ENCODE measurements around the gene TTK.

The TTK gene

DNA sequence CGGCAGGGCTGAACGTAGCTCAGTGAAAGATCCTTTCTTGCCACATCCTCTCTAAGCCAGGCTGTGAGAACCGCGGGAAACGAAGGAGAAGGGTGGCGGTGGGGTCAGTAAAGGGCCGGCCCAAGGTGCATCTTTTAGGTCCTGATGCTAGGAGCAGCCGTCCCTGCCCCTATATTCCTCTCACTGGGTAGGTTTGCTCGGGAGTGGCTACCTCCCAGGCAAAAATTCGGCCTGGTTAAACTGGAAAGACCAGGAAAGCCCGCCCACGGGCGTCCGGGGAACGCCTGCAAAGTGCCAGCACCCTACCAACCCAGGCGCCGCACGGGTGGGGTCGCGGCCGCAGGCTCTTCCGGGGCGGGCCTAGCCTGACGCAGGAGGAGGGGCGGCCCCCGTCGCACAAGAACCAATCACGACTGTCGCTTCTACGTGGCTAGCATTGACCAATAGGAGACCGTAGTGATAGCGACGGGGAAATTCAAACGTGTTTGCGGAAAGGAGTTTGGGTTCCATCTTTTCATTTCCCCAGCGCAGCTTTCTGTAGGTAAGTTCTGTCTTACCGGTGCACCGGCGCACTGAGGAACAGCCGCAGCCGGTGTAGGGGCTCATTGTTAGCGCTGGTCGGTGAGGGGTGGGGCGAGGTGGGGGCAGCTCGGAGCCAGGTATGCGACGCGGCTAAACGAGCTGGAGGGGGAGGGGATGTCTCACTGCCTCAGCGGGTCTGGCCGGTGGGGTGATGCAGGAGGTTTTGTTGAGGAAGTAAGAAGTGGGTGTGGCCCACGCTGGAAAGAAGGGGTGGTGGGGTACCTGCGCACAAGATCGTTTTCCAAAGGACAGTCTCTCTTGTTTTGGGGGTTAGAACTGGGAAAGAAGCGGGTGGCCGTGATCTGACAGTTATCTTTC is at the start of gene TTK:
Gene TTK (plus strand): TSS at position 477 of the 900 bp plus-strand sequence. CDS start 1,195 bp downstream, outside the sequence.
- ATAC-seq = peak; percentile 100

DNA sequence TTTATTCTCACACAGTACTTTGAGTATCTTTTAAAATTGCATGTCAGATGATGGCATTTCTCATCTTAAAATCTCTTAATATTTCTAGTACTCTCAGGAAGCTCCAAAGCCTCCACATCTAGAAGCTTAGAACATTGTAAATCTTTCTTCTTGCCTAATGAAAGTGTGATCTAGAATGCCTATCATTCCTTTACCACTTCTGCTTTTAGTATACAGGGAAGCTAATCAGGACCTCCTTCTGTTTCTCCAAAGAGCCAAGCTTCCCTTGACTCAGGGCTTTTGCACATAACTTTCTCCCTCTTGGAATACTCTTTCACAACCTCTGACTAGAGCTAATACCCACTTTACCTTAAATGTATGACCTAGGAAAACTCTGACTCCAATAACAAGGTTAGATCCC is 49.6 kb upstream of the TTK start:
- ATAC-seq (no peak), DNase-seq (no peak)

More for the DNA sequence above, at the start of gene TTK:
- peak; percentile 89 for DNase-seq

DNA sequence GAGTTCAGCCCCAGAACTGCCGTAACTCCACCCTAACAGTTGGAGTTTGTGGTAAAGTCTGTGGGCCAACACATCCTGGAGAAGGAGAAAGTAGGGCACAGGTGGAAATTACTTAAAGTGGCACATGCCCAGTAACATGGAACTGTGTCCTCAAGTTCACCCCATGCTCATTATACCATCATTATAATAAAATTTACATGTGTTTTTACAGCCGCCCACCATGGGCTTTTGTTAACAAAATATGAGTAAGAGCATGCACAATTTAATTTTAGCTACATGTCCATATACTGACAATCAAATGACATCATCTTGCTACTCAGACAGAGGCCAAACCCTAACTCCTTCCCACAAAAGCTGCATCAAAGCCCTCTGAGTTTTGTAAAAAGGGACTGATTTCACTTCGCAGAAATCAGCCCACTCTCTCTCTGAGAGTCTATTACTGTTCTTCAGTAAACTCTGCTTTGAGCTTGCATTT is 39.8 kb upstream of the TTK start:
- ATAC-seq (no peak), DNase-seq (no peak)

DNA sequence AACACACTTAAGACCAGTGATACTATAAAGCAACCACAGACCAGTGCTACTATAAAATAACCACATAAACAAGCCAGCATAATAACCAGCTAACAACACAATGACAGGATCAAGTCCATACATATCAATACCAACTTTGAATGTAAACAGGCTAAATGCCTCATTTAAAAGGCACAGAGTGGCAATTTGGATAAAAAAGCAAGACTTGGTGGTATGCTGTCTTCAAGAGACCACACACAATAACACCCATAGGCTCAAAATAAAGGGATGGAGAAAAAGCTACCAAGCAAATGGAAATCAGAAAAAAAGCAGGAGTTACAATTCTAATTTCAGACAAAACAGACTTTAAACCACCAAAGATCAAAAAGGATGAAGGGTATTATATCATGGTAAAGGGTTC is 37.3 kb upstream of the TTK start:
- no peak for DNase-seq
- ATAC-seq = no peak

DNA sequence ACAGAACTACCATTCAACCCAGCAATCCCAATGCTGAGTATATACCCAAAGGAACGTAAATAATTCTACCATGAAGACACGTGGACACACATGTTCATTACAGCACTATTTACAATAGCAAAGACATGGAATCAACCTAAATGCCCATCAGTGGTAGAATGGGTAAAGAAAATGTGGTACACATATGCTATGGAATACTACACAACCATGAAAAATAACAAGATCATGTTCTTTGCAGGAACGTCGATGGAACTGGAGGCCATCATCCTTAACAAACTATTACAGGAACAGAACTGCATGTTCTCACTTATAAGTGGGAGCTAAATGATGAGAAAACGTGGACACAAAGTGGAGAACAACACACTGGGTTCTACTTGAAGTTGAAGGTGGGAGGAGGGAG is 34.7 kb upstream of the TTK start:
- DNase-seq (no peak), ATAC-seq (no peak)

DNA sequence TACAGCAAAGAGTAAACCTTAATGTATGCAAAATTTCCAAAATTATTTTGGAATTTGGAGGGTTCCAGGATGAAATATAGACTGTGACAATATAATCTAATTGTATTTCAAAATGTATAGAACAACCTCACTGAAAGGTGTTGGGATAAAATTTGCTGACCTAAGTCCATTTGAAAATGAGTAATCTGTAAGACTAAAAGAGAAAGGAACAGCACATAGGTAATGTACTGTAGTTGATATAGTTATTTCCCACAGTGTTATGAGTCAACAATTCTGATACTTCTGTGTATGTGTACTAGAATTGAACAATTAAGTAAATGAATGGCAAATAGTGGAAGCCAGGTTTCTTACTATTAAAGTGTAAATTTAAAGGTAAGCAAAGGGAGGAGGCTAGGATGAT is 33.3 kb upstream of the TTK start:
- no peak for DNase-seq
- no peak for ATAC-seq

DNA sequence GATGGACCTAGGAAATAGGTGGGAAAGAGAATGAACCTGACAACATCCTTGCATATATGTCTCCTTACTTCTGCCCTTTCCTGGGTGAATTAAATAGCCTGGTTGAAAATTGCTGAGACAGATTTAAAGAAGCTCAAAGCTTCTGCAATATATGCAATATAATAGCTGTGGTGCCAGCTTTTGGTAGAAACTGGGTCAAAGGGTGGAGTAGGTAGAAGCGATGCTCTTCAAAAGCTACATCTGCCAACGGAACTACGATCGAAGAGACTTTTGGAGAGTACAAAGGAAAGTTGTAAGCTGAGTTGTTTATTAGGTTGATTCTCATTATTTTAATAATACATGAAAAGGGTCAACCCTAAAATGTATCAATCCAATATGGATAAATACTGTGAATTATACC is 22.8 kb upstream of the TTK start:
- no peak for ATAC-seq

DNA sequence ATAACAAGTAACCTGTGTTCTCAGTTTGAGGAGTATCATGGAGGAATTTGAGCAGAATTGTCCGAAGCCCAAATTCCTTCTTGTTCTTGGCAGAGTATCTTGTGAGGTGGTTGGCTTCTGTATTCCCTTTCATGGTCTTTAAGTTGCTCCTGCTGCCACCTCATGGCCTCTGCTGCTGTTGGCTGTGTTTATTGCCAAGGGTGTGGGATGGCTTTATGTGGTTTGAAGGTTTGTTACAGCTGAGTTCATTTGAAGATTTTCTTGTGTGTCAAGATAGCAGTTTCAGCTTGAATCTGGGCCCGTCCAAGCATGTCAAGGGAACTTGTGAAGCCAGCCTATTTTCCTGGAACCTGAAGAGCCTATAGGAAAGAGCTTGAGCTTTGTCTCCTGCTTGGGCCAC is 20.2 kb upstream of the TTK start:
- ATAC-seq (peak; percentile 32), DNase-seq (no peak)

More for the DNA sequence above, 22.8 kb upstream of the TTK start:
- no peak for DNase-seq

DNA sequence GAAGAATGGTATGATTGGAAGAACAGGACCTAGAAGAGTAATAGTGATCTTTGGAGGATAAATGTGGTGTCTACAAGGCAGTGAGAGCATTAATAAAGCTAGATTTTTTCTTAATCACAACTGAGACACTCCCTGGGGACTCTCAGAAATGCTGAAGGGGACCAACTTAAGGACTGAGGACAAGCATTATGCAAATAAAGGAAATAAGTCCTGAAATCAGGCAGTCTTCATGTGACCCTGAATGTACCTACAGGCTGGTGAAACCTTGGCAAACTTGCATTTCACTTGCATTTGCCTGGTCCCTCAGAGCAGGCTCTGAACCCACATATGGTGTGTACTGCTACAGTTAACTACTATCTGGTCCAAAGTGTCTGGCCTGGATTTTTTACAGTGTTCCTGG is 19.3 kb upstream of the TTK start:
- ATAC-seq = no peak

DNA sequence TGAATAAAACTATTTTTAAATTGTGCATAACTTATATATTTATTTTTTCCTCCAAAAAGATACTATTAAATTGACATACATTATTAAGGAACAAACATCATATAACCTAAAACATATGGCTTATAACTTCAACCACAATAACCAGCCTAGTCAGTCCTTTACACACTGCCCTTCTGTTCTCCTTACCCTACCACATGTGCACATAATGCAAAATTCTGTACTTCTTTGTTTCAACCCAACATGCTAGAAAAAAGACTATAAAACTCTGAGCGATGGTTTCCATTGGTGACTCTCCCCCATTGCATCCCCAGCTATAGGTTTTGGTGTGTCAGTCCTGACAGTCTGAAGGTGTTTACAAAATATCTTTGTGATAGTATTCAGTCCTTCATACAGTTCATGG is 14.8 kb upstream of the TTK start:
- DNase-seq = no peak

More for the DNA sequence above, 19.3 kb upstream of the TTK start:
- no peak for DNase-seq

DNA sequence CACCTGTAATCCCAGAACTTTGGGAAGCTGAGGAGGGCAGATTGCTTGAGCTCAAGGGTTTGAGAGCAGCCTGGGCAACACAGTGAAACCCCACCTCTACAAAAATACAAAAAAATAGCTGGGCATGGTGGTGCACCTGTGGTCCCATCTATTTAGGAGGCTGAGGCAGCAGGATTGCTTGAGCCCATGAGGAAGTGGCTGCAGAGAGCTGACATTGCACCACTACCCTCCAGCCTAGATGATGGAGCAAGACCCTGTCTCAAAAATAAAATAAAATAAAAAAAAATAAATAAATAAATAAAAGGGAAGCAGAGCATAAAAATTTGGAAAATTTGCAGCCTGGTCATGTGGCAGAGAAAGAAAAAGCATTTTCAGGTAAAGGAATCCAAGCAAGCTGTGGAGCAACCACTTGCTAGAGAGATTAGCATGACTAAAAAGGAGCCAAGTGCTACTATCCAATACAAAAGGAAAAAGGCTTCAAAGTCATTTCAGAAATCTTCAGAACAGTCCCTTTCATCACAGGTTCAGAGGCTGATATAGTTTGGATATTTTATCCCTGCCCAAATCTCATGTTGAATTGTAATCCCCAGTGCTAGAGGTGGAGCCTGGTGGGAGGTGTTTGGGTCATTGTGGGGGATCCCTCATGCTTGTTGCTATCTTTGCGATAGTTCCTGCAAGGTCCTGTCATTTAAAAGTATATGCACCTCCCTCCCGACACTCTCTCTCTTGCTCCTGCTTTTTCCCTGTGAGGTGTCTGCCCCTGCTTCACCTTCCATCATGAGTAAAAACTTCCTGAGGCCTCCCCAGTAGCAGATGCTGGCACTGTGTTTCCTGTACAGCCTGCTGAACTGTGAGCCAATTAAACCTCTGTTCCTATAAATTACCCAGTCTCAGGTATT is 11.2 kb upstream of the TTK start:
- ATAC-seq (no peak), DNase-seq (no peak)

More for the DNA sequence above, 14.8 kb upstream of the TTK start:
- no peak for ATAC-seq

DNA sequence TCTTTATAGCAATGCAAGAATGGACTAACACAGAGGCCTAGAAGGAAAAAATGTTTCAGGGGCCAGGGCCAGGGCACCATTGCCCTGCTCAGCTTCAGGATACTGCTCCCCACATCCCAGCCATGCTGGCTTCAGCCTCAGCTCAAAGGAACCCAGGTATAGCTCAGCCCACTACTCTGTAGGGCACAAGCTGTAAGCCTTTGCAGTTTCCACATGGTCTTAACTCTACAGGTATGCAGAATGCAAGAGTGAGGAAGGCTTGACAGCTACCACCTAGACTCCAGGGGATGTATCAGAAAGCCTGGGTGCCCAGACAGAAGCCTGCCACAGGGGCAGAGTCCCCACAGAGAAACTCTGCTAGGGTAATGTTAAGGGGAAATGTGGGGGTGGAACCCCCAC is 10.5 kb upstream of the TTK start:
- DNase-seq = no peak
- no peak for ATAC-seq

DNA sequence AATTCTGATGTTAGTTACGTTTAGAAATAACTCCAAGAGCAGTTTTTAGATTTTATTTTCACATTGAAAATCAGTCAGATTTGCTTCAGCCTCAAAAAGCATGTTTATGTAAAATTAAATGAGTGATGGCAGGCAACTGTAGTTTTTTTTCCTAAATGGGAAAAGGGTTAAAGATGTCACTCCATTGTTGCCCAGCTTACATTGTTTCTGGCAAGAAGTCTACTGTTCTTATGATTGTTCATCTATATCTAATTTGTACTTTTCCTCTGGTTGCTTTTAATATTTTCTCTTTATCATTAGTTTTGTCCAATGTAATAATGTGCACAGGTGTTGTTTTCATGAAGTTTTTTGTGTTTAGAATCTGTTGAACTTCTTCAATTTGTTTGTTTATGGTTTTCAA is 6.7 kb upstream of the TTK start:
- no peak for DNase-seq
- ATAC-seq = no peak

DNA sequence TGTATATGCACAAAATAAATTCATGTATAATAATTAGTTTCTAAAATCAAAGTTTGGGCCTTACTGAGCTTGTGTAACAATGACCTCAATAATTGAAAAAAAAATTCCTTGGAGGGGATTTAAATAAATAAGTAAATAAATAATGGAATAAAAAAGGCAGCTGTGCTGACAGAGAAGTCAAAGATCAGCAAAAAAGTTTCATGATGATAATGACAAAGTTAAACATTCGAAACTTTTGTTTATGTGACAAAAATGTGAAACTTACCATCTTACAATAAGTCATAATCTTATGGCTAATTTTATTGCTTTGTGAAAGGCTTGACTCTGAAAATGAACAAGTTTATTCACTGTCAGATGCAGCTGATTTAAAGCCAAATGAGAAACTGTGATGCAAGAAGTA is 3.1 kb upstream of the TTK start:
- no peak for ATAC-seq
- DNase-seq = no peak

DNA sequence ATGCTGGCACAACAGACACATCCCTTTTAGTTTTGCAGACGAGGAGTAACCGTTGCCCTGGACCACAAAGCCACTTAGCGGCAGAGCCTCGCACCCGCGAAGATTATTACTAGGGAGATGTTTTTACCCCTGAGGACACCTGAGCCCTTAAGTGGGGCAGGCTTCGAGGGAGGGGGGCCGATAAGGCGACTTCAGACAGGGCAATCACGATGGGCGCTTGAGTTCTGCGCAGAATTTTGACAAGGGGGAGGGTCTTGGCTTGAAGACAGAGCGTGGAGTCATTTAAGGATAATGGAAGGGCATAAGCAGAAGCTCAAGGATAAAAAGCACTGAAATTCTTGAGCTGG is 650 bp upstream of the TTK start:
- ATAC-seq (no peak), DNase-seq (peak; percentile 32)

DNA sequence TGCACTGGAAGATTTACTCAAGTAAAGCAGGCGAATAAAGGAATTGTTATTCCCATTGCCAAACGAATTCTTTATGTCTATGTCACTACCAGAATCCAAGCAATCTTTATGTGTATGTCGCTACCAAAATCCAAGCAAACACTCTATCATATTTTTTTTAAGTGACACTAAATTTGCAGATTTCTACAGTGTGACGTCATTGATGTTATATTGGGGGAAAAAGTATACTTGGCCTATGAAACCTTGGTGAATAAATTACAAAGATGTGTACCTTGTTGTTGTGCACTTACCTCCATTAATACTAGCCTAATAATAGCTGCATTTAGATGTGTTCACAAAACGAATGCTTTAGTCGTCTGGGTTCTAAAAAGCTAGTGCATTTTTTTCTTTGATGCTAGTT is 957 bp downstream of the TTK start:
- ATAC-seq (no peak), DNase-seq (no peak)

DNA sequence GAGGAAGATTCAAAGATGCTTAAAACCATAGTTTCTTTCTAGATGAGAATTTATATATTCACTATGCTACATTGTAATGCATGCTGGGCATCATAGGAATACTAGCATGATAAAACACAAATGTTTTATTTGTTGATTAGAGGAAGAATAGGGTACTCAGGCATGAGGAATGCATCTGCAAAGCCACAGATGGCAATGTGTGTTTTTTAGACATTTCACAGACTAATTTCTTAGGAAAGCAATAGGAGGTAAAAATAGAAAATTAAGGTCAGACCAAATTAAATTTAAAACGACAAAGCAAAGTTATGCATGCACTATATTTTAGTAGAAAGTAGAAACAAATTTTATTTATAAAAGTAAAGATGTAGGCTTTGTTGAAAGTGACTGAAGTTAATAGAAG is 2.1 kb downstream of the TTK start:
- DNase-seq (no peak), ATAC-seq (no peak)

DNA sequence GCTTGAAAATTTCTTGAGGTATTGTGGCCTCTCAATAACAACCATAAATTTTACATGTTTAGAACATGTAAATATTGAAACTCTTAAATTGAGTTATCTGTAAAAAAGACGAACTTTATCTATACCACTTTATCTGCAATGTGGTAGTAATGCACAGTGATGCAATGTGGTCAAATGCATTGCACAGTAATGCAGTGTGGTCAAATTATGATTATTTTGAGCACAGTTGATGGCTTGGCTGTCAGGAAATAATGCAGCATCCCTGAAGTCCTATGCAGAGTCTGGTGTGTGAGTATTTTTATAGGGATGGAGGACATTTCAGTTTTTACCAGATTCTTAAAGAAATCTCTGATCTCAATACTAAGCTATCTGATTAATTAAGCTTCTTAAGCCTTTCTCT is 5.1 kb downstream of the TTK start:
- no peak for ATAC-seq

DNA sequence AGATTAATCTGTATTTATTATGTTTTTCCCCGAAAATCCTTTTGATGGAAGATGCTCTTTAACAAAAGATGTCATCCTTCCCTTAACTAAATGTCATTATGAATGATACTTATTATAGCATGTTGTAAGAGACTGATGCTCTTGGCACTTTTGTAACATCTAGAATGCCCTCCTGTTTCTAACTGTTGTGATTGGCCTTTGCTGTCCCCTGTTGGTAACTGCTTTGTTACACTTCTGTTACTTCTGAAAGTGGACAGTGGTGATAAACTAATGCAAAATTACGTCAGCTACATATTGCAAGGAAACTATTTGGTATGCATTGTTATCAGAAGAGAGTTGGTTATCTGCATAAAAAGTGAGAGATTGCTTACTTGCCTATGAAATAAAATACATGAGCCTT is 5.8 kb downstream of the TTK start:
- no peak for ATAC-seq

More for the DNA sequence above, 5.1 kb downstream of the TTK start:
- DNase-seq = no peak

DNA sequence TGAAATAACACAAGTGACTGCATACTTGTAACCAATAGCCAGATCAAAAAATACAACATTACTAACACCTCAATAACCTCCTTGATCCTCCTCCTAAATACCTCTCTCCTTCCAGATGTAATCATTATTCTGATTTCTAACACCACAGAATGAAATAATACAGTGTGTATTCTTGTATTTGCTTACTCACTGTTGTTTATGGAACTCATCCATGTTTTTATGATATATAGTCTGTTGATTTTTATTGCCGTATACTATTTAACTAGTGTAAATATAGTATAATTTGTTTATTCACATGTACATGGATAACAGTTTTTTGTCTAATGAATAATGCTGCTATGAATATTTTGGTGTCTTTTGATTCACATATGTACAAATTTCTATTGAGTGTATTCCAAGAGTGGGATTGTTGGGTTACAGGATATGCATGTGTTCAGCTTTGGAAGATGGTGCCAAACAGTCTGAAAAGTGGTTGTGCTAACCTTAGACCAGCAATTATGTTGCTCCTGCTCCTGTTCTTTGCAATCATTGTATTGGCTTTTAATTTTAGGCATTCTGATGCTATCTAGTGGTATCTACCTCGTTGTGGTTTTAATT is 11.5 kb downstream of the TTK start:
- ATAC-seq (no peak), DNase-seq (no peak)

More for the DNA sequence above, 5.8 kb downstream of the TTK start:
- DNase-seq = no peak

DNA sequence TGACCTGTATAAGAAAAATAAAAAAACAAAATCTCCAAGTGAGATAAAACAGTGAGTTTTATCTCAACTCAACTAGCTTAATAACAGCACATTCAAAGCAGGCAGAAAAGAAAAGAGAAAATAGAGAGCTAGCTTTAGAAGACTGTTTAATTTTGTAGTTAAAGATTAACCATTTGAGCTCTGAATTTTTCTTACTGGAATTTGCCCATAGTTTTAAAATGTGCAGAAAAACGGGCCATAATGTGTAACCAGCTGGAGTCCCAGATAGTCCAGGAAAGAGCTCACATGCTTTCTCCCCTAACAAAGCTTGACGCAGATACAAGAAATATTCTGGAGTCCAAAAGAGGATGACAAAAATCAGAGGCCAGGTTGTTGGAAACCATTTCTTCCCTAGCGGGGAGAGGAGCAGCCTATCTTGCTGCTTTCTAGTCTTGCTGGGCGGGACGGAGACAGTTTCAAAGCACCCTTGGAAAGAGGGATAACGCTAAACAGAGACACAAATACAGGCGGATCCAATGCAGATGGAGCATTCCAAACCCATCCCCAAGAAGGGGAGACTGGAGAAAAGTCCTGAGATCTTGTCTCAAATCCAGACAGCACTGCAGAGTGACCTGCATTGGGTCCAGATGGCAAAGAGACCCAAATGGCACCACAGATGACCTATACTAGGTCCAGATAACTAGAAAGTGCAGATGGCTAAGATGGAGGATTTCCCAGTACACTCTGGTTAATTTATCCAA is 16.1 kb downstream of the TTK start:
- no peak for ATAC-seq
- DNase-seq = no peak

DNA sequence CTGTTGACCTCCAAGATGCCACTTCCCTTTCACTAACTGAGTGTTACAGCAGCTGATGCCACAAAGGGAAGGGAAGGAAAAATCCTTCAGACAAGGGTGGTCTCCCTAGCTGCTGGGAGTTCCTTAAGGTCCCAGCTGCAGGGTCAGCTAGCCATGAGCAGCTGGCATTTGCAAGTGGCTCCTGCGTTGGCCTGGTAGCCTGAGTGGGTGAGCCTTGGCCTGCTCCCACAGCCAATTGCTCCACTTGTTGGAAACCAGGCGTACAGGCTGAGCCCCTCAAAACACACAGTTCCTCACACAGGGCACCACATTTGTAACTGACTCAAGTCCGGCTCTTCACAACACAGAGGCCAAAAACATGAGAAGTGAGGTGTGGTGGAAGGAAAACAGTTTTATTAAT is 16.7 kb downstream of the TTK start:
- ATAC-seq = no peak
- no peak for DNase-seq
